Activated effector memory CD4-positive, alpha-beta T cell treated with anti-CD3 and anti-CD28 coated beads, Interleukin-2, amount 50 U/mL, for 16 hours (primary cell): ENCODE results near the gene SORD.
"Not testable (repeated sequence)": the region's sequence is repeated elsewhere in the genome, so short reads cannot be mapped to it uniquely, and the experiment has no call there.

Experiments used
- DNase-seq: peaks from one replicate; pipeline ENCODE4 v3.0.0-alpha.2; 2020

Gene SORD

DNA sequence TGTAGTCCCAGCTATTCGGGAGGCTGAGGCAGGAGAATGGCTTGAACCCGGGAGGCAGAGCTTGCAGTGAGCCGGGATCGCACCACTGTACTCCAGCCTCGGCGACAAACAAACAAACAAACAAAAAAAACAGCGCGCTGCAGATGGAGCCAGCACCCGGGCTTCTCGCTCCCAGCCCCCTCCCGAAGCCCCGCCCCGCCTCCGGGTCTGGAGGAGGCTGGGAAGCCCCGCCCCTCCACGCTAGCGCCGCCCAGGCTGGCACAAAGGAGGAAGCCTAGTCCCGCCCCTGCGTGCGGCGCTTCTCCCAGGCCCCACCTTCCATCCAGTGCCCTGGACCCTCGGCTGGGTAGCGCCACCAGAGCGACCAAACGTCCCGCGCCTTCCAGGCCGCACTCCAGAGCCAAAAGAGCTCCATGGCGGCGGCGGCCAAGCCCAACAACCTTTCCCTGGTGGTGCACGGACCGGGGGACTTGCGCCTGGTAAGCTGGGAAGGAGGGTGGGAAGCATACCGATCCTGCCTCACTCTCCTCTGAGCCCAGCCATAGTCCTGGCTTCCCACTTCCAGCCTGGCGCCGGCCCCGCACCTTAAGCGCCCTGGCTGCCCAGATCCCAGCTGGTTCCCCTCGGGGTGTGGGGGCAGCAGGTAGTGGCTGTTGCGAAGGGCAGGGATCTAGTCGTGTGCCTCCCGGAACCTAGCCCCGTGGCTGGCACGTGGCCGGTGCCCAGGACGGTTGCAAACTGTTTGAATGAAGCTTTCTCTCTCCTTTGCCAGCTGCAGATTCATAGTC is at the start of gene SORD:
Gene SORD (plus strand): TSS at position 325 of the 788 bp plus-strand sequence. CDS start 89 bp downstream, at position 414.
- DNase-seq = peak; percentile 96

DNA sequence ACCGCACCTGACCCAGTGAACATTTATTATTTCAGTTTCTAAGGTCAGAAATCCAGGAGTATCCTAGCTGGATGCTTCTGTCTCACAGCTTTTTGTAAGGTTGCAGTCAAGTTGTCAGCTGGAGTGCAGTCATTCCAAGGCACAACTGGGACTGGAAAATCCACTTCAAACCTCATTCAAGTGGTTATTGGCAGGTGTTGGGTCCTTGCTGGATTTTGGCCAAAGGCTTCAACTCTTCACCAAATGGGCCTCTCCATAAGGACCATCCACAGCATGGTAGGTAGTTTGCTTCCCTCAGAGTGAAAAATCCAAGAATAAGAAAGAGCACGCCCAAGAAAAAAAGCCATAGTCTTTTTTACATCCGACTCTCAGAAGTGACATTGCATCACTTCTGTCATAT is 46.8 kb upstream of the SORD start:
- DNase-seq = not testable (repeated sequence)

- not testable (repeated sequence) for DNase-seq
These were observed 45.2 kb upstream of the SORD start for GRCh38 chr15:44977781-44978180.

DNA sequence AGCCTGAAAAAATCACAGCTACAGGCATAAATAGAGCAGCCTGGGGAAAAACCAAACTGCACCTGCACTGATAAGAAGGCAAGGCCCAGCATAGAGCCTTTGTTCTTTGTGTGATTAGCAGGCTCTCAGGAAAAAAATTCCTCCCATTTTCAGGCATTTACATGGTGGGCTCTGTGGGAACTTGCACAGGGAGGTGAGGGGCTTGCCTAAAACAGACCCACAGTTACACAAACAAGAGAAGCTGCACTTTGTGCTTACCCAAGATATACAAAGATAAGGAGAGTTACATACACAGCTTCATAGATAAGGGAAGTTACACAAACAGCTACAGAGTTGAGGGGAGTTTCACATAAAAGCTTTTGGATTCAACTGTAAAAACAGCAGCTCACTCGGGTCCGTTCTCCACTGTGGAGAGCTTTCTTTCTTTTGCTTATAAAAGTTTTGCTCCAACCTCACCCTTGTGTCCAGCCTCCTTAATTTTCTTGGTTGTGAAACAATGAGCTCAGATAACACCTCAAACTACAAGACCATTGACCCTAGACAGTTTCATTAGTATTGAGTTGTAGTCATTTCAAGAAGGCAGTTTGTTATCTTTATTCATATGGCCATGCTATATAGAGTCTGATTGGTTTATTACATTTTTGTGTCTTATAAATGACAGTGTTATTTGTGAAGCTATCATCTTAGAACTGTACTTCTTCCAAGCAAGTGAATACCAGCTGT is 43.2 kb upstream of the SORD start:
- not testable (repeated sequence) for DNase-seq

- DNase-seq = not testable (repeated sequence)
These were observed 38.9 kb upstream of the SORD start for GRCh38 chr15:44984144-44984543.

DNA sequence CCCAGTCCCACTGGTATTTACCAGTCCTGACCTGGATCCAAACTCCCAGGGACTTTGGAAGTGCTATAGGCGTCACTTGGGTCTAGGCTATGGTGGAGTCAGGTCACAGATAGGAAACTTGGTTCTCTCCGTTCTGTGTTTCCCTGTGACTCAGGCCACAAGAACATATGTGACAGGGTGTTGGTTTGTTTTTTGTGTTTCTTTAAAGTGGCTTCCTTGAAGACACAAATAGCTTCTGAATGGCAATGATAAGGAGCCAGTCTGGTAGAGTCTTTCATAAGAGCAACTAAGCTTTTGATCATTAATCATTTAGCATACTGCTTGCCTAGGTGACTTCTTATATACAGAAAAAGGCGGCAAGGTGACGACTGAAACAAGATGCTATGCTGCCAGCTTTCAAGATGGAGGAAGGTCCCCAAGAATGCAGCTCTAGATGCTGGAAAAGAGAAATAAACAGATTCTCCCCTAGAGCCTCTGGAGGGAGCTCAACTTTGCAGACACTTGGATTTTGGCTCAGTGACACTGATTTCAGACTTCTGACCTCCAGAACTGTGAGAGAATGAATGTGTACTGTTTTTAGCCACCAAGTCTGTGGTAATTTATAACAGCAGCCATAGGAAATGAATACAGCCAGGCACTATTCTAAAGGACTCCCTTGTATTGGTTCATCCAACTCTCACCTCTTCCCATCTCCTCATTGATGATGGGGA is 36.5 kb upstream of the SORD start:
- not testable (repeated sequence) for DNase-seq

- DNase-seq = not testable (repeated sequence)
These were observed 35.3 kb upstream of the SORD start for GRCh38 chr15:44987711-44988110.

- DNase-seq = not testable (repeated sequence)
These were observed 34.7 kb upstream of the SORD start for GRCh38 chr15:44988184-44988869.

GRCh38 chr15:44988870-44989219 is 34.1 kb upstream of the SORD start:
- DNase-seq = not testable (repeated sequence)

DNA sequence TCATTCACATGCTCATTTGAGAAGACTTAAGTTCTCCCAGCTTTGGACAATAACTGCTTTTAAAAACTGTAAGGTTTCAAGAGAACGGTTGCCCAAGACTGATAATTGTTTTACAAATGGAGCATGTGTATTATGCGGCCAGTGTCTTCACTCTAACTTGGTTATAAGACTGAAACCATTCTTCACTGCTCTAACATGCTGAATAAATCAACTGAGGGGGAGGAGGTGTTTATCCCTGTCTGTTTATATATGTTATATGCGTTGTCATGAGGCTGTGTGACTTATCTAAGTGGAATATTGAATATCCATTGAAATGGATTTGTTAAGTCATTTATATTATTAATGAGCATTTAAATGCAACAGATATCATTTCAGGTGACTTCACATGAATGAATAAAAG is 25.4 kb upstream of the SORD start:
- not testable (repeated sequence) for DNase-seq

DNA sequence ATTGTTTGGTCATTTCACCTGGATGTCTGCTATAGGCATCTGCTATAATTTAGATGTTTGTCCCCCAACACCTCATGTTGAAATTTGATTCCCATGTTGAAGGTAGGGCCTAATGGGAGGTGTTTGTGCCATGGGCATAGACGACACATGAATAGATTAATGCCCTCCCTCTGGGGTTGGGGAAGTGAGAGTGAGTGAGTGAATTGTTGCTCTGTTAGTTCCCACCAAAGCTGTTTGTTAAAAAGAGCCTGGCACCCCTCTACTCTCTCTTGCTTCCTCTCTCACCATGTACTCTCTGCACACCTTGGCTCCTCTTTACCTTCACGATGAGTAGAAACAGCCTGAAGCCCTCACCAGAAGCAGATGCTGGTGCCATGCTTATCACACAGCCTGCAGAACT is 23.9 kb upstream of the SORD start:
- no peak for DNase-seq

DNA sequence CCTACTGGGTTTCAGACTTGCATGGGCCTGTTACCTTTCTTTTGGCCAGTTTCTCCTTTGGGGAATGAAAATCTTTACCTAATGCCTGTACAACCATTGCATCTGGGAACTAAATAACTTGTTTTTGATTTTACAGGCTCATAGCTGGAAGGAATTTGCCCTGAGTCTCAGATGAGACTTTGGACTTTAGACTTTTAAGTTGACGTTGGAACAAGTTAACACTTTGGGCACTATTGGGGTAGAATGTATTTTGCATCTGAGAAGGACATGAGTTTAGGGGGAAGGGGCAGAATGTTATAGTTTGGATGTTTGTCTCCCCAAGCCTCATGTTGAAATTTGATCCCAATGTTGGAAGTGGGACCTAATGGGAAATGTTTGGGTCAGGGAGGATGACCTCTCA is 21.8 kb upstream of the SORD start:
- not testable (repeated sequence) for DNase-seq

DNA sequence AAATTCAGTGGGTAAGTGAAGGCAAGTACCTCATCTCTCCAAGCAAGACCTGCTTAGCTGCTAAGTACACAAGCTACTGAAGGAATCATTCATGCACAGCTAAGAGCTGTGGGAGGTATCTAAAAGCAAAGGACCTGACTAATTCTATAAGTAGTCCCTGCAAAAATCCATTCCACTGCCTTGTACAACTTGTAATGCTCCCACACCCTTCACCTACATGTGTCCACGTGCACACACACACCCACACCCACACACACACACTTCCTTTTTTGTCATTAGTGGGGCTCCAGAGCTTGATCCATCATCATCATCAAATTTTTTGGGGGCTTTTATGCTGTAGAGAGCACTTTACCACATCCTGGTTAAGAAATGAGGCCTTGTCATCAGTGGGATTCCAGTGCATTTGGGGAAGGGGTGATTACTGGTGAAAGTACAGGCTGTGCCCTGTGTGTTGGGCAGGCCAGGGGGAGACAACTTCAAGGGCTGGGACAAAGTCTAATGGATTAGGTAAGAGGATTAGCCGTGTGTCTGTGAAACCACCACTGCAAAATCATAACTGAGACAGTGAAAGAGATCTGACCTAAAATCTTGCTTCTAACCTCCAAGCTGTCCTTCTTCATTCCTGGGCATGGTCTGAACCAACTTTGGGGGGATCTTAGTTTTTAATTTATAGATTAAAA is 19.1 kb upstream of the SORD start:
- DNase-seq = not testable (repeated sequence)

GRCh38 chr15:45004590-45005175 is 18.3 kb upstream of the SORD start:
- not testable (repeated sequence) for DNase-seq

GRCh38 chr15:45009046-45009445 is 13.9 kb upstream of the SORD start:
- DNase-seq = no peak

- not testable (repeated sequence) for DNase-seq
These were observed 7.9 kb upstream of the SORD start for GRCh38 chr15:45015114-45015513.

- not testable (repeated sequence) for DNase-seq
These were observed 2.6 kb upstream of the SORD start for GRCh38 chr15:45020222-45020900.

- not testable (repeated sequence) for DNase-seq
These were observed 2.1 kb upstream of the SORD start for GRCh38 chr15:45020901-45021259.

- DNase-seq = no peak
These were observed 1.6 kb upstream of the SORD start for GRCh38 chr15:45021348-45021747.

GRCh38 chr15:45023659-45024225 is 747 bp downstream of the SORD start:
- no peak for DNase-seq

DNA sequence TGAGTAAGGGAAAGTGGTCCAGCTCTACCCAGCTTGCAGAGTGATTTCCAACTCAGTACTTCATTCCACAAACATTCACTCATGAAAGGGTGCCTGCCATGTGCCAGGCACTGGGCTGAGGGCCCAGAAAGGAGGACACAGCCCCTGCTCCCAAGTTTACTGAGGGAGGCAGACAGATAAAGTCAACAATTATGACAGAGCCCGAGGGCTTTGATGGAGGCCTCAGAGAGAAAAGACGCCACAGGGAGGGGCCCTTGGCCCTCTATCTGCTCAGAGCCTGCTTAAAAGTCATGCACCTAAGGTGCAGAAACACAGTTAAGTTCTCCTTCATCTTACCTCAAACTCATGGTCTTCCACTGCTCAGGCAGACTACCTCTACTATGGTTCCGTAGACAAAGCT is 1.7 kb downstream of the SORD start:
- not testable (repeated sequence) for DNase-seq
